HG03565 (cell line): ENCODE measurements around the gene WDSUB1.
A peak's percentile ranks its signal among the peaks of the same experiment; 100 is the strongest.

Experiments used
- ATAC-seq: cut with Tn5 transposase; IDR thresholded peaks from one replicate; pipeline ENCODE4 v1.9.1; 2021; ENCODE audit warnings: mild to moderate bottlenecking, moderate library complexity; ENCODE audit not compliant: unreplicated experiment

The WDSUB1 gene

DNA sequence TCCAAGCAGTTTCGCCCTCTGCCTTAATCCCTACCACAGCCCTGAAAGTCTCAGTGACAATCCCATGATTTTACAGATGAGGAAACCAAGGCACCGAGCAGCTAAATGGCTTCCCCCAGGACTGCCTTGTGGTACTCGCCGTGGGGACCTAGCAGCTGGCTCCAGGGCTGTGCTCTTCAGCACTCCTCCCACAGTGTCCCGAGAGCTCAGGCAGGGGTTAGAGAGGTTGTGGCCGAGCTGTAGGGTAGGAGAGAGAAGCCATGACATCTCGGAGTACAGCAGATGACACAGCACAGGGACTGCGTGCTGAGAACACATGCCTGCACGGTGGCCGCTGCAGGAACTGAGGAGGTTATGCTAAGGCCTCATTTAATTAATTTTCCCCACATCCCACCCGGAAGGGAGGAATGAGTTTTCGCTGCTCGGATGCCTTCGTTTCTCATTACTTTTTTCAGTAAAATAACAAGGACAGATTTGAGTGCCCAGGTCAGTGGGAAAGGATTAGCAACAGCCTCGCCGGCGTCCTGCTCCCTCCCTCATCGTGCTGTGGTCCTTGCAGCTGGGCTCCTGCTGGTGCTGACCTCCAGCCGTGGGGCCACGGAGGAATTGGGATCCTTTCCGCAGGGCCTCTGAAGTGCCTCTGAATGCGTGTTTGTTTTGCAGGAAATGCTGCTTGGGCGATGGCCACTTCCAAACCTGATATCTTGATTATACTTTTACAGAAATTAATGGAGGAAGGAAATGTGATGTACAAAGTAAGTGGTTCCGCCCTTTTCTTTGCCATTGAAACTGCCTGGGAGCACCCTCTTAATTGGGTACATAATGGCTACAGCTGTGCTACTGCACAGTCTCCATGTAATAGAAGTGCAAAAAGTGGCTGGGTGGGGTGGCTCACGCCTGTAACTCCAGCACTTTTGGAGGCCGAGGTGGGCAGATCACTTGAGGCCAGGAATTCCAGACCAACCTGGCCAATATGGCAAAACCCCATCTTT lies 61.2 kb downstream of the WDSUB1 start:
- no peak for ATAC-seq

DNA sequence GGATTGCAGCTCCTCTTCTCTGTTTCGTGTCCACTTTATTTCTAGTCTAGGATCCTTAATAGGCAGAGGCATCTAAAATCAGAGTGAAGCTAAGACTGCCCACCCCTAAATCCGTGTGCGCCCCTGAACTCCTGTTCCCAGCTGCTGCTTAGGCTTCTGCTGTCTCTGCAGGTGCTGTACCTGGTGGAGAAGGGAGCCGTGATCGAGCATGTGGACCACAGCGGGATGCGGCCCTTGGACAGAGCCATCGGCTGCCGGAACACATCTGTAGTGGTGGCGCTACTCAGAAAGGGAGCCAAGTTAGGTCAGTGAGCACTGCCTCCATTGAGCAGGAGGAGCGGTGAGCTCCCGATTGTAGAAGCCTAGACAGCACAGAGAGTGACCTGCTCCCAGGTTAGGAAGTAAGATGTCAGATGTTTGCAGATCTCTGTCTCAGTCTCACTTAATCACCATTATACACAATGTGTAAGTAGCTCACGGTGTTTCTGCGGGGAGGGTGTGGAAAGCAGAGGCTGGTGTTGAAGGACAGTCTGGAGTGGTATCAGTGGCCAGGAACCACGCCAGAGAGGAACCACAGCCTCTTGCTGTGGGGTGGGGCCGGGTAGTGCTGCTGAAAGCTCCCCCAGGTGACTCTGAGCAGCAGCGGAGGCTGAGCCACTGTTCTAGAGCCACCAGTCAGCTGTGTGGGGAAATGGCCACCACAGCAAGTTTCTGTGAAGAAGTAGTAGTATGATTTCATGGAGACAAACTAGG lies 62.3 kb downstream of the WDSUB1 start:
- ATAC-seq: no peak

DNA sequence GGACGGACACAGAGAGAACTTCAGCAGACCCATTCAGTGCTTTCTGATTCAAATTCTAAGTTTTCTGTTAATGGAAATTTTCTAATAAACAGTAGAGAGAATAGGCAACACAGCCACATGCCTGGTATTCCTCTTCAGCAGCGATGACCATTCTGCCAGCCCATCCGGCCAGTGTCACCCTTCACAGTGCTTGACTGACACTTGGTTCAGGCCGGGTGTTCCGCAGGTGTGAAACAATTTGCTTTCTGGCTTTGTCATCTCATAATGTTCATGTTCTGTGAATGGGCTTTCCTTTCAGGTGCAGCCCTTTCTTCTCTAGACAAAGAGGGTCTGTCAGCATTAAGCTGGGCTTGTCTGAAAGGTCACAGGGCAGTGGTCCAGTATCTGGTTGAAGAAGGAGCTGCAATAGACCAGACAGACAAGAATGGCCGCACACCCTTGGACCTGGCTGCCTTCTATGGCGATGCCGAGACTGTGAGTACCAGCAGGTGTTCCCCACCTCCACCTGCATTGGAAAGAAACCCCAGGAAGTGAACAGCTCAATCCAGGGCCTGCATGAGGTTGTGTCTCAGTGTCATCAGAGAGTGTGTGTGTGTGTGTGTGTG lies 67.0 kb downstream of the WDSUB1 start:
- no peak for ATAC-seq

GRCh38 chr2:159218389-159218788 lies 68.1 kb downstream of the WDSUB1 start:
- no peak for ATAC-seq

GRCh38 chr2:159217676-159218075 lies 68.8 kb downstream of the WDSUB1 start:
- no peak for ATAC-seq

GRCh38 chr2:159215116-159215515 lies 71.4 kb downstream of the WDSUB1 start:
- ATAC-seq: no peak

GRCh38 chr2:159214325-159214865 lies 72.1 kb downstream of the WDSUB1 start:
- no peak for ATAC-seq

DNA sequence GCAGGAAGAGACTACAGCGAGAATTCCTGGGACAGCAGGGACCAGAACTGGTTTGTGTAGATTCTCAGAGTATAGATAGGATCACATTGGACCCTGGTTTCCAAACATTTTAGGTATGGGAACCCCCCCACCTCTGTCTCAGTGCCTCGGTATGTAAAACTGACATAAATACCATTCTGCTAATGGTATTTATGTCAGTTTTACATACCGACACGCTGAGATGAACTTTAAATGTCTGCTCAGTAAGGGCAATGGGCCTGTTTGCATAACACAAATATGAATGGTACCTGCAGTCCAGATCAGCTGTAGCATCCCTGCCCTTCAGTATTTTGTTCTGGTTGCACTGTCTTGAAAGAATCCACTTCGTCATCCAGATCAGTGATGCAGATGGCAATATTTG lies 73.2 kb downstream of the WDSUB1 start:
- no peak for ATAC-seq

DNA sequence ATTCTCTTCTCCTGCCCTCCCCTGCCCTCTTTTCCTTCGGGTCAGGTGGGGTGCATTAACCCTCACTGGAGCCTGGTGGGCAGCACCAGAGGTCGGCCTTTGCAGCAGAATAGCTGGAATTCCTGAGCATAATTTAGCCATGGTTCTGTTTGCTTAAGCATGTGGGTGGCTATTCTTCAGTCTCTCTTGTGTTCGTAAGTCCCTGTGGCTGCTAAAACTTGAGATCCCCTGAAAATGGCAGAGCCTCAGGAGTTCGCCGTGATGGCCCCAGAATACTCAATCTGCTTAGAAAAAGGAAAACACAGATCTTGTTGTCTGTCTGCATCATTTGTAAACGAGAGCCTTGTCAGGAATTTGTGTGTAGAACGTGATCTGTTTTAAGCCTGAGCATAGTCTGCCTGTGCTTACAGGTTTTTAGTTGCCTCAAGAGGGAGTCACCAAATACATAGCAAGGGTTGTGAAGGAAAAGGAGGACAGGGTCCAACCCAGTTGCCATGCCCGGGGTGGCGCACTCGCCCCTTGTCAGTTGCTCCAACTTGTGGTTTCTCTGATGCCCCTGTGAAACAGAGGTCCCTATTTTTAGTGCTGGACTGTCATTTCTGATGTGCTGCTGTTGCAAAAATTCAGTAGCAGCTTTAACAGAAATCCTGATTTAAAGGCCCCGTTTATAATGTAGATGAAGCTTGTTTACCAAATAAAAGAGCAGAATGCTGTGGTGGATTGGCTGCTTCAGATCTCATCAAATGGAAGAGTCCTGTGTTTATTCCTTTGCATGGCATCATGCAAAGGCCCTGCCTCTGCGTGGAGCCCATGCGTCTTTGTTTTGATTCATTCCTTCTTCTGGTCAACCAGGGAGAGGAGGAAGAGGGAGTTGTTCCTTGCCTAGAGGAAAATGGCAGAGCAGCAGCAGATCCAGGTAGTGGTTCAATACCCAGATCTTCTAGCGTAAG lies 74.8 kb downstream of the WDSUB1 start:
- no peak for ATAC-seq

DNA sequence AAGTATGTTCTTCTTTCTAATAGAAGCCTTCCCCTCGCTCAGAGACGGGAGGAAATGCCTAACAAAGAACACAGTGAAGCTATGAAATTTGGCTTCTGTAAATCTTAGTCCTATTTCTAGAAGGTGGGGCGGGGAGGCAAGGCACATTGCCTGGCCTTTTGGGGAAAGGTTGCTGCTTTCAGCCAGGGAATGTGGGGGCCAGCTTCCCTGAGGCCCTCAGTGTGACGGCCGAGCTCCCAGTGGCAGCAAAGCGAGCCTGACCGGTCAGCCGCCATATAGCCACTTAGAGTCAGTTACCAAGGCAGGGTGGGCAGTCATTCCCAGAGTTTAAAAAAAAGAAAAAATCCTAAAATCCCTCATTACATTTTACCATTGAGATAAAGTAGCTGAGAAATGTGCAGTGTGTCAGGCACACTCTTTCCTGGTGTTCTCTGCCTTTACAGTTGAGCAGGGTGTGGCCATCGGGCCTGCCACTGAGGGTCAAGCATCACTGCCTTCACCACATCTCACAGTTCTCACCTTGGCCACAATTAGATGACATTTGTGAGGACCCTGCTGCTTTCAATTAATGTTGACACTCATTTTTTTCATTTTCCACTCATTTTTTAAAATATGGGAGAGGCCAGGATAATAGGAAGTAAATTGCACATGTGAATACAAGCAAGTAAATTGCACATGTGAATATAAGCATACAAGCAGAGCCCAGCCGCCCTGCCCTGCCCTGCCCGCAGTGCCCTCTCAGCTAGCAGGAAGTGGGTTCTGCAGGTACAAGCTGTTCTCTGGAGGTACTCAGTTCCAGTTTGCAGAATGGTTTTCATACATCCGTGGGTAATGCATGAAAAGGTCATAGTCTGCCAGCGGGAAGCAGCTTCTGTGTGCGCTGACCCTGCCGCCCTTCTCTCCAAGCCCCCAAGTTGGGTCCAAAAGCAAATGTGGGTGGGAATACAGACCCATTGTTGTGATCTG lies 76.9 kb downstream of the WDSUB1 start:
- peak; percentile 55 for ATAC-seq

DNA sequence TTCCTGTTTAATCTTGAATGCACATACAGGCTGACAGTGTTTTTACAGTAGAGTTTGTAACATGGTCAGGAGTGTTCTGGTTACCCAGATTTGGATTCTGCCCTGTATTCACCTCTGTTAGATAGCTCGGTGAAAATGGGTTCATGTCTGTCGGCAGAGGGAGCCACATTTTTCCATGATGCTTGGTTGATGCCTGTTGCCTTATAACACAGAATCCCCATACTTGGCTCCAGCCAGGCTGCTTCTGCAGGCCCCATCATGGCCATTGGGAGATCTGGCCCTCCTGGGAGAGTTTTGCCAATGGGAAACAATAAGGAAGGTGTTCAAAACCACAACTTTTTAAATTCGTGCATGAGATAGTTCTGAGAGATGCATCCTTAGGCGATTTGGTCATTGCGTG lies 78.1 kb downstream of the WDSUB1 start:
- ATAC-seq: no peak

- ATAC-seq: no peak
These were observed 79.6 kb downstream of the WDSUB1 start for GRCh38 chr2:159206736-159207380.

- no peak for ATAC-seq
These were observed 81.9 kb downstream of the WDSUB1 start for GRCh38 chr2:159204381-159205144.

DNA sequence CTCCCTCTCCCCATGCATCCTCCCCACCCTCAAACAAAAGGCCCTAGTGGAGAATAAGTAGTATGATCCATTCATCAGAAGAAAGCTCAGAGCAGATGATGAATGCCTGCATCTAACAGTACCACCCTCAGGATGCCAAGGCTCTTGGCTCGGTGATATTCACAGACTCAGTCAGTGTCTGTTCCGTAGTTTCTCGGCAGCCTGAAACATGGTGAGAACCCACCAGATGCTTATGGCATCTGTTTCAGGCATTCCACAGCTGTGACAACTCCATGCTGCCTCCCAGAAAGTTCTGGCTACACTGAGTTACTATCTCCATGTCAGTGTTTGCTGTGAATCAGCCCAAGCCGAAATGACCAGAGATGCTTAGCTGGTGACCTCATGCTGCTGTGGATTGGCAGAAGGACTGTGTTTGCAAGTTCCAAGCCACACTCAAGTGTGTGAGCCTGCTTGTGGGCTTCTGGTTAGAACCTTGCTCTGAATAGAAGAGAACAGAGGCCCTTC lies 83.9 kb downstream of the WDSUB1 start:
- no peak for ATAC-seq

GRCh38 chr2:159201360-159202063 lies 85.0 kb downstream of the WDSUB1 start:
- peak; percentile 97 for ATAC-seq

GRCh38 chr2:159200498-159200897 lies 86.0 kb downstream of the WDSUB1 start:
- ATAC-seq: no peak
